K562 (cell line): ENCODE measurements around the gene JMY. TPM values are rescaled to one million over a fixed set of nuclear protein-coding genes. Genes with fewer than 3 reads are reported as not detected.
A peak's percentile ranks its signal among the peaks of the same experiment; 100 is the strongest.

Experiments
- COPS2 ChIP-seq: fragments of 450-650 bp; conservative IDR thresholded peaks from 2 replicates; pipeline ENCODE4 v1.6.1; 2016; ENCODE audit warnings: mild to moderate bottlenecking, moderate library complexity
- CREM ChIP-seq: IDR thresholded peaks from 2 replicates; pipeline ENCODE4 v1.6.1; 2014; ENCODE audit warnings: antibody characterized with exemption, low read depth
- DMBX1 ChIP-seq: fragments of 250-450 bp; sonication (Bioruptor Pico); IDR thresholded peaks from 2 replicates; pipeline ENCODE4 v1.8.0; 2022; ENCODE audit warnings: inconsistent platforms, mild to moderate bottlenecking, moderate library complexity, borderline replicate concordance
- FOXK1 ChIP-seq: sonication (generic); formaldehyde crosslinking; IDR thresholded peaks from 2 replicates; pipeline ENCODE4 v1.8.0; 2022; ENCODE audit warnings: missing genetic modification reagents, mild to moderate bottlenecking, borderline replicate concordance
- RCOR1 ChIP-seq, 2 experiments: IDR thresholded peaks; 2 replicates each; pipeline ENCODE4 v1.6.1; 2012; ENCODE audit warnings: low read depth in 2 of 2, low read length in 2 of 2, borderline replicate concordance in 1 of 2, improper control_type of control experiment in 1 of 2
- SIX5 ChIP-seq, 2 experiments: IDR thresholded peaks; 2 replicates each; pipeline ENCODE4 v1.6.1; 2011; ENCODE audit warnings: low read length in 2 of 2, borderline replicate concordance in 1 of 2, low read depth in 1 of 2, mild to moderate bottlenecking in 1 of 2, moderate library complexity in 1 of 2; ENCODE audit not compliant: insufficient read depth in 1 of 2
- TBP ChIP-seq: optimal IDR thresholded peaks from 2 replicates; pipeline ENCODE3; 2011; ENCODE audit warnings: low read depth, low read length, improper control_type of control experiment
- ZFP30 ChIP-seq: fragments of 250-450 bp; sonication (Bioruptor Pico); IDR thresholded peaks from 2 replicates; pipeline ENCODE4 v1.8.0; 2022; ENCODE audit warnings: moderate library complexity, mild to moderate bottlenecking, inconsistent platforms, borderline replicate concordance
- ZNF143 ChIP-seq: sonication (generic); formaldehyde crosslinking; IDR thresholded peaks from 2 replicates; pipeline ENCODE4 v1.9.0; 2022; ENCODE audit warnings: mild to moderate bottlenecking, missing genetic modification reagents
- polyA plus RNA-seq, 8 experiments: library from polyadenylated mRNA; depleted of rRNA in 4 of 8; stranded (reverse) in 5 of 8; unstranded in 3 of 8; fragments of >200 nt; fragmentation: Nextera tagmentation in 2 of 8; fragmentation: Illumina TruSeq in 1 of 8; extraction: Ambion mirVana in 2 of 8; extraction: Trizol in 1 of 8; gene quantifications; 2 replicates each; pipeline versions ENCODE4 v1.2.1 to v1.2.3, GENCODE V29; 2011 to 2014; ENCODE audit warnings: inconsistent platforms in 1 of 8, missing spikeins in 1 of 8
- total RNA-seq, 7 experiments: library from RNA; depleted of rRNA in 6 of 7; stranded (reverse); fragments of >200 nt in 6 of 7; fragmentation: Illumina TruSeq in 2 of 7; extraction: Trizol in 2 of 7; gene quantifications; 2 replicates each; pipeline versions ENCODE4 v1.2.1 to v1.2.3, GENCODE V29; 2011 to 2021; ENCODE audit warnings: low replicate concordance in 1 of 7
- TF ChIP-seq, protein P1 (sequence below): sonication (generic); formaldehyde crosslinking; IDR thresholded peaks from 2 replicates; pipeline ENCODE4 v1.8.1; 2023; ENCODE audit warnings: mild to moderate bottlenecking, missing genetic modification reagents
- TF ChIP-seq, protein P2 (sequence below): sonication (generic); formaldehyde crosslinking; IDR thresholded peaks from 2 replicates; pipeline ENCODE4 v1.8.1; 2022; ENCODE audit warnings: missing genetic modification reagents
- TF ChIP-seq, protein P3 (sequence below): fragments of 450-650 bp; IDR thresholded peaks from 2 replicates; pipeline ENCODE4 v1.6.1; 2016; ENCODE audit warnings: low read depth, mild to moderate bottlenecking, moderate library complexity
- TF ChIP-seq, protein P4 (sequence below), 2 experiments: IDR thresholded peaks; 2 replicates each; pipeline ENCODE4 v1.6.1; 2011; ENCODE audit warnings: borderline replicate concordance in 1 of 2, control low read depth in 1 of 2, low read depth in 1 of 2, low read length in 1 of 2, mild to moderate bottlenecking in 1 of 2, mixed read lengths in 1 of 2, moderate library complexity in 1 of 2; ENCODE audit not compliant: insufficient read depth in 1 of 2, insufficient read length in 1 of 2, poor library complexity in 1 of 2, severe bottlenecking in 1 of 2; ENCODE audit errors: extremely low read depth in 1 of 2

Gene JMY
- total and polyA plus RNA-seq, 9 of the 15 experiments (the other 6 are each of a cell fraction or from before 2014, with no cell fraction given): 1.1 to 5.5 (median 3.7) TPM

DNA sequence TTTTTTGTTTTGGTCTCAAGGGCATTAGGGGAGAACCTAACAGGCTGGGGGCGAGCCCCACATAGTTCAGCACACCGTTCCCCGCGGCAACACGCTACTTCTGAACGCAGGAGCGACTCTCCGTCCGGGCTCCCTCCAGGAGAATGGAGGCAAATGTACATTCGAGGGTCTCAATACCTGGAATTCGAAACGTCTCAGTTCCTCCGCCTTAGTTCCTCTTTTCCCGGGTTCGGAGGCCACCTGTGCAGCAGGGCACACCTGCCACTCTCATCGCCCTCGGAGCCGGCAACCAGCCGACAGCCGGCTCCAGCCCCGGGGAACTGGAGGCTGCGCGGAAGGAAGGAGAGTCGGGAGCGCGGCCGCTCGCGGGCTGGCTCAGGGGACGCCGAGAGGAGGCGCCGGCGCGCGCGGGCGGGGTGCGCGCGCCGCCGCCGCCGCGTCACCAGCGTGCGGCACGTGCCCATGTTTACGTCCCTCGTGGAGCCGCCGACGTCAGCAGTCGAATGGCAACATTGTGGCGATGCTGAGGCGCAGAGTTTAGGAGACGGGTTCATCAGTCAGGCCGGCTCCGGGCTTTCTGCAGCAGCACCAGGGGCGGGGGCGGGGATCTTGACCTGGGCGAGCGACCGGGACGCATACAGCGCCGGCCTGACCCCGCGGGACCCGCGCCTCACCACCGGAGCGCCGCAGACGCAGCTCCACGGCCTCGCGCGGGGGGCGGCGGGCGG is at the start of gene JMY (continued):
- TF ChIP-seq ZNF143 (CRISPR knock-in tag) (no peak), CREM (peak; percentile 94), SIX5 (IDR thresholded peaks at IDR 0.05; ENCODE audit: borderline replicate concordance in 1 of 2, insufficient read depth in 1 of 2, low read depth in 1 of 2, low read length in 2 of 2) (no peak), COPS2 (no peak), FOXK1 (CRISPR knock-in tag) (no peak), TBP (peak; percentile 58), ZFP30 (CRISPR knock-in tag) (no peak), RCOR1 (IDR thresholded peaks at IDR 0.05; ENCODE audit: borderline replicate concordance in 1 of 2, low read depth in 2 of 2, low read length in 2 of 2) (no peak), DMBX1 (CRISPR knock-in tag) (peak; percentile 39; the same call in 1 of the 2 replicates)
- TF ChIP-seq, protein P1, sequence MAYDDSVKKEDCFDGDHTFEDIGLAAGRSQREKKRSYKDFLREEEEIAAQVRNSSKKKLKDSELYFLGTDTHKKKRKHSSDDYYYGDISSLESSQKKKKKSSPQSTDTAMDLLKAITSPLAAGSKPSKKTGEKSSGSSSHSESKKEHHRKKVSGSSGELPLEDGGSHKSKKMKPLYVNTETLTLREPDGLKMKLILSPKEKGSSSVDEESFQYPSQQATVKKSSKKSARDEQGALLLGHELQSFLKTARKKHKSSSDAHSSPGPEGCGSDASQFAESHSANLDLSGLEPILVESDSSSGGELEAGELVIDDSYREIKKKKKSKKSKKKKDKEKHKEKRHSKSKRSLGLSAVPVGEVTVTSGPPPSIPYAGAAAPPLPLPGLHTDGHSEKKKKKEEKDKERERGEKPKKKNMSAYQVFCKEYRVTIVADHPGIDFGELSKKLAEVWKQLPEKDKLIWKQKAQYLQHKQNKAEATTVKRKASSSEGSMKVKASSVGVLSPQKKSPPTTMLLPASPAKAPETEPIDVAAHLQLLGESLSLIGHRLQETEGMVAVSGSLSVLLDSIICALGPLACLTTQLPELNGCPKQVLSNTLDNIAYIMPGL (CRISPR knock-in tag): no peak
- TF ChIP-seq, protein P2, sequence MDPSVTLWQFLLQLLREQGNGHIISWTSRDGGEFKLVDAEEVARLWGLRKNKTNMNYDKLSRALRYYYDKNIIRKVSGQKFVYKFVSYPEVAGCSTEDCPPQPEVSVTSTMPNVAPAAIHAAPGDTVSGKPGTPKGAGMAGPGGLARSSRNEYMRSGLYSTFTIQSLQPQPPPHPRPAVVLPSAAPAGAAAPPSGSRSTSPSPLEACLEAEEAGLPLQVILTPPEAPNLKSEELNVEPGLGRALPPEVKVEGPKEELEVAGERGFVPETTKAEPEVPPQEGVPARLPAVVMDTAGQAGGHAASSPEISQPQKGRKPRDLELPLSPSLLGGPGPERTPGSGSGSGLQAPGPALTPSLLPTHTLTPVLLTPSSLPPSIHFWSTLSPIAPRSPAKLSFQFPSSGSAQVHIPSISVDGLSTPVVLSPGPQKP (CRISPR knock-in tag): no peak
- TF ChIP-seq, protein P3, sequence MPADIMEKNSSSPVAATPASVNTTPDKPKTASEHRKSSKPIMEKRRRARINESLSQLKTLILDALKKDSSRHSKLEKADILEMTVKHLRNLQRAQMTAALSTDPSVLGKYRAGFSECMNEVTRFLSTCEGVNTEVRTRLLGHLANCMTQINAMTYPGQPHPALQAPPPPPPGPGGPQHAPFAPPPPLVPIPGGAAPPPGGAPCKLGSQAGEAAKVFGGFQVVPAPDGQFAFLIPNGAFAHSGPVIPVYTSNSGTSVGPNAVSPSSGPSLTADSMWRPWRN: no peak
- TF ChIP-seq, protein P4, sequence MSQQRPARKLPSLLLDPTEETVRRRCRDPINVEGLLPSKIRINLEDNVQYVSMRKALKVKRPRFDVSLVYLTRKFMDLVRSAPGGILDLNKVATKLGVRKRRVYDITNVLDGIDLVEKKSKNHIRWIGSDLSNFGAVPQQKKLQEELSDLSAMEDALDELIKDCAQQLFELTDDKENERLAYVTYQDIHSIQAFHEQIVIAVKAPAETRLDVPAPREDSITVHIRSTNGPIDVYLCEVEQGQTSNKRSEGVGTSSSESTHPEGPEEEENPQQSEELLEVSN (IDR thresholded peaks at IDR 0.05; ENCODE audit: borderline replicate concordance in 1 of 2, extremely low read depth in 1 of 2, insufficient read depth in 1 of 2, insufficient read length in 1 of 2, low read depth in 1 of 2, low read length in 1 of 2, poor library complexity in 1 of 2, severe bottlenecking in 1 of 2): peak; percentile 84 to 86
- TF ChIP-seq, all 486 proteins: peak for 100
